Stimulated activated CD4-positive, alpha-beta T cell treated with anti-CD3 and anti-CD28 coated beads, Interleukin-2, amount 100 ng/mL, for 4 hours (primary cell): ENCODE measurements around the gene BAHCC1.

Experiments used
- DNase-seq: peaks from one replicate; pipeline ENCODE4 v3.0.0-alpha.2; 2020; ENCODE audit warnings: low read depth

Gene BAHCC1

GRCh38 chr17:81493198-81494038 is 98.2 kb downstream of the BAHCC1 start:
- DNase-seq = no peak

GRCh38 chr17:81494626-81495377 is 99.5 kb downstream of the BAHCC1 start:
- DNase-seq = no peak

- DNase-seq = no peak
These were observed 103.8 kb downstream of the BAHCC1 start for GRCh38 chr17:81498953-81499600.

GRCh38 chr17:81499601-81499970 is 104.3 kb downstream of the BAHCC1 start:
- DNase-seq = no peak

GRCh38 chr17:81500047-81500446 is 104.8 kb downstream of the BAHCC1 start:
- DNase-seq = no peak

GRCh38 chr17:81502471-81503017 is 107.3 kb downstream of the BAHCC1 start:
- DNase-seq = no peak

- DNase-seq = no peak
These were observed 108.4 kb downstream of the BAHCC1 start for GRCh38 chr17:81503619-81504018.

- no peak for DNase-seq
These were observed 113.5 kb downstream of the BAHCC1 start for GRCh38 chr17:81508639-81509206.

GRCh38 chr17:81509207-81509971 is 114.1 kb downstream of the BAHCC1 start:
- peak; percentile 39 for DNase-seq

- no peak for DNase-seq
These were observed 114.9 kb downstream of the BAHCC1 start for GRCh38 chr17:81509972-81510784.

- no peak for DNase-seq
These were observed 115.7 kb downstream of the BAHCC1 start for GRCh38 chr17:81510785-81511553.

GRCh38 chr17:81511554-81511803 is 116.2 kb downstream of the BAHCC1 start:
- DNase-seq = no peak

- no peak for DNase-seq
These were observed 116.7 kb downstream of the BAHCC1 start for GRCh38 chr17:81511804-81512561.

- DNase-seq = peak; percentile 90
These were observed 117.5 kb downstream of the BAHCC1 start, which contains the start of gene ACTG1 for GRCh38 chr17:81512562-81513371. Gene ACTG1 (minus strand): TSS chr17:81512799. CDS start chr17:81512354, 445 bp downstream.

- no peak for DNase-seq
These were observed 118.1 kb downstream of the BAHCC1 start for GRCh38 chr17:81513372-81513752.

- DNase-seq = no peak
These were observed 118.7 kb downstream of the BAHCC1 start for GRCh38 chr17:81513753-81514488.

- no peak for DNase-seq
These were observed 119.2 kb downstream of the BAHCC1 start for GRCh38 chr17:81514489-81514738.
